Smooth muscle cell (in vitro differentiated cells): ENCODE results near the gene CDK5R2. TPM values are rescaled to one million over a fixed set of nuclear protein-coding genes. Genes with fewer than 3 reads are reported as not detected.
"Not testable (repeated sequence)": the region's sequence is repeated elsewhere in the genome, so short reads cannot be mapped to it uniquely, and the experiment has no call there.

Experiments used
- DNase-seq: peaks from one replicate; lab custom pipeline; 2025; ENCODE audit not compliant: unreplicated experiment; lab: John Stamatoyannopoulos, UW
- H2AFZ ChIP-seq: fragments of 200-600 bp; sonication (generic); 2 replicates; pipeline ENCODE4 v1.6.0; 2016; ENCODE audit warnings: antibody characterized with exemption, low read depth, mild to moderate bottlenecking
- H3F3A ChIP-seq: fragments of 200-600 bp; sonication (generic); 2 replicates; pipeline ENCODE4 v1.6.0; 2017; ENCODE audit warnings: antibody characterized with exemption, low read depth
- H3K27ac ChIP-seq: fragments of 200-600 bp; sonication (generic); 2 replicates; pipeline ENCODE4 v1.5.1; 2016; ENCODE audit warnings: low read depth, mild to moderate bottlenecking
- H3K27me3 ChIP-seq: fragments of 200-600 bp; sonication (generic); 2 replicates; pipeline ENCODE4 v1.6.1; 2016; ENCODE audit warnings: low read depth, mild to moderate bottlenecking
- H3K36me3 ChIP-seq: fragments of 200-600 bp; sonication (generic); 2 replicates; pipeline ENCODE4 v1.5.1; 2016; ENCODE audit warnings: low read depth
- H3K4me1 ChIP-seq: fragments of 200-600 bp; sonication (generic); 2 replicates; pipeline ENCODE4 v1.5.1; 2016; ENCODE audit warnings: low read depth
- H3K4me2 ChIP-seq: fragments of 200-600 bp; sonication (generic); 2 replicates; pipeline ENCODE4 v1.6.0; 2016; ENCODE audit warnings: mild to moderate bottlenecking
- H3K4me3 ChIP-seq: fragments of 200-600 bp; sonication (generic); 2 replicates; pipeline ENCODE4 v1.5.1; 2016; ENCODE audit warnings: mild to moderate bottlenecking
- H3K79me2 ChIP-seq: fragments of 200-600 bp; sonication (generic); 2 replicates; pipeline ENCODE4 v1.6.0; 2016; ENCODE audit warnings: low read depth, mild to moderate bottlenecking
- H3K9ac ChIP-seq: fragments of 200-600 bp; sonication (generic); 2 replicates; pipeline ENCODE4 v1.6.0; 2016; ENCODE audit warnings: low read depth
- H3K9me3 ChIP-seq: fragments of 200-600 bp; sonication (generic); replicated peaks from 2 replicates; pipeline ENCODE4 v1.5.1; 2016; ENCODE audit warnings: low read depth
- H4K20me1 ChIP-seq: fragments of 200-600 bp; sonication (generic); 2 replicates; pipeline ENCODE4 v1.6.0; 2016; ENCODE audit warnings: low read depth
- WGBS: methylation state at CpG from one replicate; pipeline ENCODE4 v1.1.7; 2016; ENCODE audit warnings: low lambda C conversion rate; 5-methylcytosine and 5-hydroxymethylcytosine counted together
- polyA plus RNA-seq: library from polyadenylated mRNA; unstranded; fragments of >200 nt; fragmentation: Nextera tagmentation; extraction: Ambion mirVana; gene quantifications from 2 replicates; pipeline ENCODE4 v1.2.1, GENCODE V29; 2016
- total RNA-seq: library from RNA; depleted of rRNA; stranded (reverse); fragments of >200 nt; gene quantifications from 2 replicates; pipeline ENCODE4 v1.2.3, GENCODE V29; 2014
- TF ChIP-seq, protein P1 (sequence below): fragments of 200-600 bp; sonication (generic); IDR thresholded peaks from 2 replicates; pipeline ENCODE4 v1.5.1; 2017; ENCODE audit warnings: borderline replicate concordance, mild to moderate bottlenecking, antibody characterized with exemption; ENCODE audit not compliant: insufficient read depth, poor library complexity, severe bottlenecking

Gene CDK5R2
- total and polyA plus RNA-seq, 2 experiments from 2014 or later = 0.62 TPM; not detected in 1

DNA sequence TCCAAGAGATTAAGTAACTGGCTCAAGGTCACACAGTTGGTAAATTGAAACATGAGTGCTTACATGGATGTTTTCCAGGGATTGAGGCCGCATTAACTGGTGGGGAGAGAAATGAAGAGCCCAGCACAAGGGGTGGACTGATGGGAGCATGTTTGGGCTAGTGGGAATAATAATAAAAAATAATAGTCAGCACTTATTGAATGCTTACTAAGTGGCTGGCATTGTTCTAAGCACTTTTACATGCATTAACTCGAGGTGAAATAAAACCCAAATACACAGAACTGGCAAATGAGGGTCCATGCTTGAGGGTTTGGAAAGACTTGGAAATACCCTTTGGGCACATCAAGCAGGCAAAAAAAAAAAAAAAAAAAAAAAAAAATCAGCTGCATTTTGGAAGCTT, 34.0 kb upstream of the CDK5R2 start:
- WGBS = 86% methylated on average over 2 of the region's 2 CpGs
- Histone ChIP-seq H3K79me2 (no peaks in the 10 kb centered on the region), H3F3A (no peaks in the 10 kb centered on the region), H3K9ac (no peak overlapping the region), H3K36me3 (no peaks in the 10 kb centered on the region), H3K27me3 (no peaks in the 10 kb centered on the region), H2AFZ (no peak overlapping the region), H4K20me1 (no peaks in the 10 kb centered on the region), H3K4me2 (no peak overlapping the region), H3K4me1 (no peaks in the 10 kb centered on the region), H3K9me3 (no peaks in the 10 kb centered on the region), H3K4me3 (no peak overlapping the region), H3K27ac (no peak overlapping the region)
- DNase-seq = no peak
- TF ChIP-seq, protein P1, sequence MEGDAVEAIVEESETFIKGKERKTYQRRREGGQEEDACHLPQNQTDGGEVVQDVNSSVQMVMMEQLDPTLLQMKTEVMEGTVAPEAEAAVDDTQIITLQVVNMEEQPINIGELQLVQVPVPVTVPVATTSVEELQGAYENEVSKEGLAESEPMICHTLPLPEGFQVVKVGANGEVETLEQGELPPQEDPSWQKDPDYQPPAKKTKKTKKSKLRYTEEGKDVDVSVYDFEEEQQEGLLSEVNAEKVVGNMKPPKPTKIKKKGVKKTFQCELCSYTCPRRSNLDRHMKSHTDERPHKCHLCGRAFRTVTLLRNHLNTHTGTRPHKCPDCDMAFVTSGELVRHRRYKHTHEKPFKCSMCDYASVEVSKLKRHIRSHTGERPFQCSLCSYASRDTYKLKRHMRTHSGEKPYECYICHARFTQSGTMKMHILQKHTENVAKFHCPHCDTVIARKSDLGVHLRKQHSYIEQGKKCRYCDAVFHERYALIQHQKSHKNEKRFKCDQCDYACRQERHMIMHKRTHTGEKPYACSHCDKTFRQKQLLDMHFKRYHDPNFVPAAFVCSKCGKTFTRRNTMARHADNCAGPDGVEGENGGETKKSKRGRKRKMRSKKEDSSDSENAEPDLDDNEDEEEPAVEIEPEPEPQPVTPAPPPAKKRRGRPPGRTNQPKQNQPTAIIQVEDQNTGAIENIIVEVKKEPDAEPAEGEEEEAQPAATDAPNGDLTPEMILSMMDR = no peak

DNA sequence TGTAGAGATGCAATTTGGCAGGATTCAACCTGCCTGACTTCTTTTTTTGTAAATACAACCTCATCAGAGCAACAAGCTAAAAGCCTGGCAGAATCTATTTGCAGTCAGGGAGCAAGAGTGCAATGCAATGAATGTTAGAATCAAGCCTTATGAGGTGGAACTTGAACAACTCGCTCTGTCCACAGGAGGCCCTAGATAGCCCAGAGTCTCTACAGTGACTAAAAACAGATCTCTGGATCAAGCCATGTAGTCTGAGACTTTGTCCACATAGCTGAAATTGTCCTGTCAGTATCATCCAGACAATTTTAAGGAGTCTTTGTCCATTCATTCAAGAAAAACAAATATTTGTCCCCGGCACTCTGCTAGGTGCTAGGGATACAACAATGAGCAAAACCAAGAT, 32.0 kb upstream of the CDK5R2 start:
- WGBS = 92% methylated on average over 2 of the region's 2 CpGs
- Histone ChIP-seq H3K36me3 (no peaks in the 10 kb centered on the region), H3K9me3 (no peaks in the 10 kb centered on the region), H3K4me2 (no peak overlapping the region), H3K9ac (no peak overlapping the region), H3K79me2 (no peaks in the 10 kb centered on the region), H3K4me1 (no peaks in the 10 kb centered on the region), H2AFZ (no peak overlapping the region), H3K4me3 (no peak overlapping the region), H3K27me3 (no peaks in the 10 kb centered on the region), H4K20me1 (no peaks in the 10 kb centered on the region), H3K27ac (no peak overlapping the region), H3F3A (no peaks in the 10 kb centered on the region)
- DNase-seq = no peak
- TF ChIP-seq, protein P1 = no peak

DNA sequence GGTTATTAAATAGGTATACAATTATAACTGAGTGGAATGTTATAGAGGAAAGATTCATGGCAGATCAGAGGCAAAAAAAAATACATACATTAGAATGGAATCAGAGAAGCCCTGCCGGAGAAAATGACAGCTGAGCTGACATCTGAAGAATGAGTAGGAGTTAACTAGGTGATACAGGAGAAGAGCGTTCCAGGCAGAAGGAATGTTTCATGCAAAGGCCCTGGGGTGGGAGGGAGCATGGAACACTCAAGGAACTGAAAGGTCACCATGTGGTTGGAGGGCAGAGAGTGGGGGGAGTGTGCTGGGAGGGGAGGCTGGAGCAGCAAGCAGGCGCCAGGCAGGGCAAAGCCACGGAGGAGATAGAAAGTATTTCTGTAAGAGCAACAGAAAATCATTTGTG, 31.6 kb upstream of the CDK5R2 start:
- Histone ChIP-seq H3F3A (no peaks in the 10 kb centered on the region), H3K9me3 (no peaks in the 10 kb centered on the region), H4K20me1 (no peaks in the 10 kb centered on the region), H3K79me2 (no peaks in the 10 kb centered on the region), H2AFZ (no peak overlapping the region), H3K9ac (no peak overlapping the region), H3K4me2 (no peak overlapping the region), H3K4me3 (no peak overlapping the region), H3K27ac (no peak overlapping the region), H3K36me3 (no peaks in the 10 kb centered on the region), H3K4me1 (no peaks in the 10 kb centered on the region), H3K27me3 (no peaks in the 10 kb centered on the region)
- WGBS = 79% methylated on average over 4 of the region's 4 CpGs
- no peak for DNase-seq
- TF ChIP-seq, protein P1 = no peak

DNA sequence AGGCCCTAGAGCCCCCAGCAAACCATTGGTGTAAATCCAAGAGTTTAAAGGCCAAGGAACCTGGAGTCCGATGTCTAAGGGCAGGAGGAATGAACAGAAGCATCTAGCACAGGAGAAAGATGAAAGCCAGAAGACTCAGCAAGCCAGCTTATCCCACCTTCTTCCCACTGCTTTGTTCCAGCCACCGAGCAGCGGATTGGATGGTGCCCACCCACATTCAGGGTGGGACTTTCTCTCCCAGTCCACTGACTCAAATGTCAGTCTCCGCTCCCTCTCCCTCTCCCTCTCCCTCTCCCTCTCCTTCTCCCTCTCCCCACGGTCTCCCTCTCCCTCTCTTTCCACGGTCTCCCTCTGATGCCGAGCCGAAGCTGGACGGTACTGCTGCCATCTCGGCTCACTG, 29.0 kb upstream of the CDK5R2 start:
- peaks cover 15% of the 10 kb centered on the region for H3K27me3 ChIP-seq
- H3K9ac ChIP-seq, H4K20me1 ChIP-seq, H3F3A ChIP-seq, H2AFZ ChIP-seq, H3K79me2 ChIP-seq, H3K36me3 ChIP-seq, H3K27ac ChIP-seq, H3K4me1 ChIP-seq, H3K9me3 ChIP-seq, H3K4me3 ChIP-seq, DNase-seq, H3K4me2 ChIP-seq: not testable (repeated sequence)
- 98% methylated on average over 3 of the region's 10 CpGs for WGBS

DNA sequence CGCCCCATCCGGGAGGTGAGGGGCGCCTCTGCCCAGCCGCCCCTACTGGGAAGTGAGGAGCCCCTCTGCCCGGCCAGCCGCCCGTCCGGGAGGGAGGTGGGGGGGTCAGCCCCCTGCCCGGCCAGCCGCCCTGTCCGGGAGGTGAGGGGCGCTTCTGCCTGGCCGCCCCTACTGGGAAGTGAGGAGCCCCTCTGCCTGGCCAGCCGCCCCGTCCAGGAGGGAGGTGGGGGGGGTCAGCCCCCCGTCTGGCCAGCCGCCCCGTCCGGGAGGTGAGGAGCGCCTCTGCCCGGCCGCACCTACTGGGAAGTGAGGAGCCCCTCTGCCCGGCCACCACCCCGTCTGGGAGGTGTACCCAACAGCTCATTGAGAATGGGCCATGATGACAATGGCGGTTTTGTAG, 27.7 kb upstream of the CDK5R2 start:
- H3K4me3 ChIP-seq, H3K9ac ChIP-seq, H2AFZ ChIP-seq, H3K36me3 ChIP-seq, DNase-seq, H3K9me3 ChIP-seq, H3K27ac ChIP-seq, H3K4me1 ChIP-seq, H3K4me2 ChIP-seq, H3K79me2 ChIP-seq, H4K20me1 ChIP-seq, H3F3A ChIP-seq: not testable (repeated sequence)
- 97% methylated on average over 13 of the region's 25 CpGs for WGBS
- H3K27me3 ChIP-seq = peaks cover 27% of the 10 kb centered on the region
